Heart left ventricle (tissue), 13 donors: ENCODE measurements around the gene MST1.

ENCODE experiments used
- POLR2A ChIP-seq, 2 donors: fragments of 450-650 bp; IDR thresholded peaks; one replicate each; pipeline ENCODE4 v1.6.1; 2017; ENCODE audit warnings: antibody characterized with exemption in 2 of 2, mild to moderate bottlenecking in 2 of 2, moderate library complexity in 2 of 2
- TF ChIP-seq, protein P1 (sequence below), 12 donors: fragments of 200-600 bp; sonication (generic) in 4 of 12; IDR thresholded peaks; one replicate each; pipeline versions ENCODE4 v1.5.0 to v1.8.0; 2018 to 2022; ENCODE audit warnings: antibody characterized with exemption in 12 of 12, mild to moderate bottlenecking in 5 of 12
- donor health status: ischemic (EF 13 %, LVEDD 7.1; RV severe dilation, severe dysfunction).
- donor health status: DM: no; HTN: yes; CAD: no.
- donor health status: DM: no; HTN: no; CAD: no.
- donor health status: ischemic (EF 25% LVEDD 6.9; RV normal size, moderate dysfunction).
- donor health status: ischemic (EF 25% LVEDD 5.7; RV mildly dilated, moderate dysfunction).
- donor health status: ischemic (EF 35%, LVEDD 5.7; RV mildly dilated, moderate dysfunction).
- donor health status: nonischemic (EF 11% LVEDD 7.7; RV severe dilation, severe dysfunction).
- donor health status: DM: yes; HTN: yes; CAD: no.
- donor health status: PGD.
- donor health status: ischemic (EF 29% LVEDD 5.4; RV normal size, mild dysfunction).
- donor health status: nonischemic (EF 23%, LVEDD 6.1; RV moderate dilation, normal function).

DNA sequence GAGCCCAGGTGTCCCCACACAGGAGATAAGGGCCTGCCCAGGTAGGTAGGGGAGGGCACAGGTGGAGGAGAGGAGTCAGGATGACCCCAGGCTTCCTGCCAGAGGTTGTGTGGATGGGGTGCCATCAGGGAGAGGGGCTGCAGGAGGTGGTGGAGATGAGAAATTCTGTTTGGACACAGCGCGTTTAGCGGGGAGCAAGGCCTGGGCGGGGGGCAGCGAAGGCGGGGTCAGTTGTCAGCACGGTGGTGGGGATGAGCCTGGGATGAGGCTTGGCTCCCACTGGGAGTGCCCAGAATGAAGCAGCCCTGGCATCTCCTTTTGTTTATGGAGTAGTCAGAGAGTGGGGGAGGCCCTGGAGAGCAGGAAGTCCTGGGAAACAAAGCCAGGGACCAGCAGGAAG is 14.7 kb upstream of the MST1 start:
- TF ChIP-seq, protein P1, sequence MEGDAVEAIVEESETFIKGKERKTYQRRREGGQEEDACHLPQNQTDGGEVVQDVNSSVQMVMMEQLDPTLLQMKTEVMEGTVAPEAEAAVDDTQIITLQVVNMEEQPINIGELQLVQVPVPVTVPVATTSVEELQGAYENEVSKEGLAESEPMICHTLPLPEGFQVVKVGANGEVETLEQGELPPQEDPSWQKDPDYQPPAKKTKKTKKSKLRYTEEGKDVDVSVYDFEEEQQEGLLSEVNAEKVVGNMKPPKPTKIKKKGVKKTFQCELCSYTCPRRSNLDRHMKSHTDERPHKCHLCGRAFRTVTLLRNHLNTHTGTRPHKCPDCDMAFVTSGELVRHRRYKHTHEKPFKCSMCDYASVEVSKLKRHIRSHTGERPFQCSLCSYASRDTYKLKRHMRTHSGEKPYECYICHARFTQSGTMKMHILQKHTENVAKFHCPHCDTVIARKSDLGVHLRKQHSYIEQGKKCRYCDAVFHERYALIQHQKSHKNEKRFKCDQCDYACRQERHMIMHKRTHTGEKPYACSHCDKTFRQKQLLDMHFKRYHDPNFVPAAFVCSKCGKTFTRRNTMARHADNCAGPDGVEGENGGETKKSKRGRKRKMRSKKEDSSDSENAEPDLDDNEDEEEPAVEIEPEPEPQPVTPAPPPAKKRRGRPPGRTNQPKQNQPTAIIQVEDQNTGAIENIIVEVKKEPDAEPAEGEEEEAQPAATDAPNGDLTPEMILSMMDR (IDR thresholded peaks at IDR 0.05) = no peak
- no peak for TF ChIP-seq POLR2A (IDR thresholded peaks at IDR 0.05)
